ENCODE results near the gene KRT14. TPM values are rescaled to one million over a fixed set of nuclear protein-coding genes. Genes with fewer than 3 reads are reported as not detected.
"Not testable (repeated sequence)": the region's sequence is repeated elsewhere in the genome, so short reads cannot be mapped to it uniquely, and the experiment has no call there.

The KRT14 gene
- total RNA-seq, 2 experiments from 2014 or later: 0.82 TPM; not detected in 1

- Histone ChIP-seq H3K9me2 (ENCODE audit: insufficient read depth, low read length) (no peaks in the 10 kb centered on the region), H4K20me1 (ENCODE audit: insufficient read depth, low read length) (no peaks in the 10 kb centered on the region), H3K27ac (ENCODE audit: low read depth, low read length, poor library complexity, severe bottlenecking) (no peak overlapping the region), H3K4me1 (ENCODE audit: insufficient read depth, low read length, poor library complexity, severe bottlenecking) (no peaks in the 10 kb centered on the region), H3K79me2 (ENCODE audit: insufficient read depth, low read depth, low read length) (no peaks in the 10 kb centered on the region), H3K4me3 (ENCODE audit: low read depth, low read length, poor library complexity, severe bottlenecking) (no peak overlapping the region), H3K36me3 (ENCODE audit: insufficient read depth, low read length) (no peaks in the 10 kb centered on the region), H2AFZ (ENCODE audit: low read length) (no peak overlapping the region), H3K9me3 (ENCODE audit: low read length) (no peaks in the 10 kb centered on the region), H3K4me2 (ENCODE audit: low read length) (no peak overlapping the region)
- POLR2A ChIA-PET: no interaction called here
- no peak for DNase-seq (ENCODE audit: low spot score)
- TF ChIP-seq CTCF (conservative IDR thresholded peaks at IDR 0.05; ENCODE audit: low read length) (no peak), EZH2phosphoT487 (IDR thresholded peaks at IDR 0.05; ENCODE audit: borderline replicate concordance, low read depth, low read length) (no peak)
- intact Hi-C loops (cut with micrococcal nuclease; ENCODE audit: unreplicated experiment): no loop called here
- CTCF ChIA-PET (ENCODE audit: unreplicated experiment): no interaction called here
- no TSS peak for BruUV-seq (replicated peaks)
Measured at GRCh38 chr17:41617136-41617535, 30.4 kb upstream of the KRT14 start.

GRCh38 chr17:41616486-41616885, 29.8 kb upstream of the KRT14 start:
- H3K4me1 ChIP-seq (ENCODE audit: insufficient read depth, low read length, poor library complexity, severe bottlenecking); POLR2A ChIA-PET; CTCF ChIA-PET (ENCODE audit: unreplicated experiment); DNase-seq (ENCODE audit: low spot score); H4K20me1 ChIP-seq (ENCODE audit: insufficient read depth, low read length); H3K79me2 ChIP-seq (ENCODE audit: insufficient read depth, low read depth, low read length); H2AFZ ChIP-seq (ENCODE audit: low read length); BruUV-seq (replicated peaks); H3K4me2 ChIP-seq (ENCODE audit: low read length); intact Hi-C loops (cut with micrococcal nuclease; ENCODE audit: unreplicated experiment); H3K9me3 ChIP-seq (ENCODE audit: low read length); H3K4me3 ChIP-seq (ENCODE audit: low read depth, low read length, poor library complexity, severe bottlenecking); H3K36me3 ChIP-seq (ENCODE audit: insufficient read depth, low read length); H3K27ac ChIP-seq (ENCODE audit: low read depth, low read length, poor library complexity, severe bottlenecking); H3K9me2 ChIP-seq (ENCODE audit: insufficient read depth, low read length): not testable (repeated sequence)

GRCh38 chr17:41615454-41615853, 28.8 kb upstream of the KRT14 start:
- ChIA-PET POLR2A (no interaction called here), CTCF (ENCODE audit: unreplicated experiment) (no interaction called here)
- intact Hi-C loops (cut with micrococcal nuclease; ENCODE audit: unreplicated experiment): no loop called here
- TF ChIP-seq EZH2phosphoT487 (IDR thresholded peaks at IDR 0.05; ENCODE audit: borderline replicate concordance, low read depth, low read length) (no peak), CTCF (conservative IDR thresholded peaks at IDR 0.05; ENCODE audit: low read length) (no peak)
- Histone ChIP-seq H3K27ac (ENCODE audit: low read depth, low read length, poor library complexity, severe bottlenecking) (no peak overlapping the region), H3K79me2 (ENCODE audit: insufficient read depth, low read depth, low read length) (no peaks in the 10 kb centered on the region), H3K9me3 (ENCODE audit: low read length) (no peaks in the 10 kb centered on the region), H3K4me1 (ENCODE audit: insufficient read depth, low read length, poor library complexity, severe bottlenecking) (no peaks in the 10 kb centered on the region), H4K20me1 (ENCODE audit: insufficient read depth, low read length) (no peaks in the 10 kb centered on the region), H3K9me2 (ENCODE audit: insufficient read depth, low read length) (no peaks in the 10 kb centered on the region), H3K36me3 (ENCODE audit: insufficient read depth, low read length) (no peaks in the 10 kb centered on the region), H3K4me2 (ENCODE audit: low read length) (no peak overlapping the region), H3K4me3 (ENCODE audit: low read depth, low read length, poor library complexity, severe bottlenecking) (no peak overlapping the region), H2AFZ (ENCODE audit: low read length) (no peak overlapping the region)
- BruUV-seq (replicated peaks): no TSS peak
- DNase-seq (ENCODE audit: low spot score): no peak

- intact Hi-C loops (cut with micrococcal nuclease; ENCODE audit: unreplicated experiment); POLR2A ChIA-PET; H3K9me3 ChIP-seq (ENCODE audit: low read length); H3K4me1 ChIP-seq (ENCODE audit: insufficient read depth, low read length, poor library complexity, severe bottlenecking); H3K36me3 ChIP-seq (ENCODE audit: insufficient read depth, low read length); BruUV-seq (replicated peaks); H4K20me1 ChIP-seq (ENCODE audit: insufficient read depth, low read length); DNase-seq (ENCODE audit: low spot score); H3K79me2 ChIP-seq (ENCODE audit: insufficient read depth, low read depth, low read length); H3K27ac ChIP-seq (ENCODE audit: low read depth, low read length, poor library complexity, severe bottlenecking); H3K9me2 ChIP-seq (ENCODE audit: insufficient read depth, low read length); CTCF ChIA-PET (ENCODE audit: unreplicated experiment); H3K4me2 ChIP-seq (ENCODE audit: low read length); H2AFZ ChIP-seq (ENCODE audit: low read length); H3K4me3 ChIP-seq (ENCODE audit: low read depth, low read length, poor library complexity, severe bottlenecking): not testable (repeated sequence)
Measured at GRCh38 chr17:41614767-41615166, 28.1 kb upstream of the KRT14 start.
